GM21381 (cell line): ENCODE data around the gene OR4C45.
"Not testable (repeated sequence)": the region's sequence is repeated elsewhere in the genome, so short reads cannot be mapped to it uniquely, and the experiment has no call there.

Experiments
- ATAC-seq: cut with Tn5 transposase; IDR thresholded peaks from one replicate; pipeline ENCODE4 v1.9.1; 2021; ENCODE audit warnings: mild to moderate bottlenecking, moderate library complexity; ENCODE audit not compliant: unreplicated experiment

The OR4C45 gene

DNA sequence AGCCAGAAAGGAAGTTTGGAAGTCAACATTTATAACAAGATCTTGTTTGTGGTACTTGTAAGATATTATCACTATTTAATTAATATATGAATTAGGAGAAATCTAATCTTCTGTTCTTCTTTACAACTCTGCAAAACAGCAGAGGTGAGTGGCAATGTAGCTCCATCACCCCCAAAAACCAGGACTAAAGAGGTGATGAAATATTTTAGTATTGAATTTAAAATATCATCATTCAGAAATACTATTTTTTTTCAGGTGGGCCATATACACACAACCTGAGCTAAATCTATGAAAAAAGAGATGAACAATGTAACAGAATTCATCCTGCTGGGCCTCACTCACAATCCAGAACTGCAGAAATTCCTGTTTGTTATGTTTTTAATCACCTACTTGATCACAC lies at the start of gene OR4C45:
Gene OR4C45, plus strand, starts transcription at position 301 of the 400 bp plus-strand sequence.
- ATAC-seq: no peak

DNA sequence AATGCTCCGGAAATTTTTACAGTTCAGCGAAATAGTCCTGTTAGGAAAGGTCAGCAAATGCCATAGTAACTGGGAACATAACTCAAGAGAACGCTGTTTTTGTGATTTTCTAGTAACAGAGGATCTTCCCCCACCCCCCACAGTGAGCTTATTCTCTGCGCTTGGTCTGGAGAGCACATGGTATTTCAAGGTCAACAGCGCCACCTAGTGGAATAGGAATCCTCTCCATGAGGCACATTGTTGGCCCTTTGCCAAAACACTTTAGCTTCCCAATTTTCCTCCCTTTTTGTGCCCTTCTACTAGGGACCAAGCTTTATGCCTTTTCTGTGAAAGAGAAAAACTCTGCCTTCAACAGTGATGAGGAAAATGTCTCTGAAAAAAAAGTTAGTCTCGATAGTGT lies 37.1 kb upstream of the OR4C45 start:
- ATAC-seq: no peak

DNA sequence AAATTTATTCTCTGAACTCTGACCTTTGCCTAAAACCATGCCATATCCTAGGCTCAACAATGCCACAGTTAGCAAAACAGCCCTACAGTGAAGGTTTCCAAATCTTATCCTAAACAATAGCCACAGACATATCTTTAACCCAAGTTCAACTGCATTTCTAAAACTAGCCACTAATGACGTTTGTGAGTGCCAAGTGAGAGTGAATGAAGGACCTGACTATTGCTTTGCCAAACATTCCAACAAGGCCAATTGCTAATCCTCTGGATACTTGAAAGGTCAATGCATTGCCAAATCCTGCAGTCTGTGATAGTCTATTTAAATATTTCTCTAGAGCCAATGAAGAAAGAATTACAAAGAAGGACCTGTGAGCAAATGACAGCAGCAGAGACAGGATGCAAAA lies 2.5 kb upstream of the OR4C45 start:
- ATAC-seq: no peak

DNA sequence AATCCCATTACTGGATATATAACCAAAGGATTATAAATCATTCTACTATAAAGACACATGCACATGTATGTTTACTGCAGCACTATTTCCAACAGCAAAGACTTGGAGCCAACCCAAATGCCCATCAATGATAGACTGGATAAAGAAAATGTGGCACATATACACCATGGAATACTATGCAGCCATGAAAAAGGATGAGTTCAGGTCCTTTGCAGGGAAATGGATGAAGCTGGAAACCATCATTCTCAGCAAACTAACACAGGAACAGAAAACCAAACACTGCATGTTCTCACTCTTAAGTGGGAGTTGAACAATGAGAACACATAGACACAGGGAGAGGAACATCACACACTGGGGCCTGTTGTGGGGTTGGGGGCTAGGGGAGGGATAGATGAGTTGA lies 3.6 kb downstream of the OR4C45 start:
- not testable (repeated sequence) for ATAC-seq

DNA sequence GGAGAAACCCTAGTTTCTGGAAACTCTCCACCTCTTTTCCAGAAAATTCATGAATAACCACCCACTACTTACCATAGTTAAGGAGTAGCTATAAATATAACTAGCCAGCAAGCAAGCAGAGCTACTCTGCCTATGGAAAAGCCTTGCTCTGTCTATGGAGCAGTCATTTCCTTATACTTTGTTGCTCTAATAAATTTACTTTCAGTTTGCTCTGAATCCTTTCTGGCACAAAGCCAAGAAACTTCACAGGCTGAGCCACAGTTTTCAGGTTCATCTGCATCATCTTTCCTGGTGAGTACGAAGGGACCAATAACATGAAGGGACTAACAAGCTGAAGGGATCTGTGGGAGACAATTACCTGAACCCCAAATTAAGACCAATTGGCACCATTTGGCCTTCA lies 4.6 kb downstream of the OR4C45 start:
- ATAC-seq: no peak

DNA sequence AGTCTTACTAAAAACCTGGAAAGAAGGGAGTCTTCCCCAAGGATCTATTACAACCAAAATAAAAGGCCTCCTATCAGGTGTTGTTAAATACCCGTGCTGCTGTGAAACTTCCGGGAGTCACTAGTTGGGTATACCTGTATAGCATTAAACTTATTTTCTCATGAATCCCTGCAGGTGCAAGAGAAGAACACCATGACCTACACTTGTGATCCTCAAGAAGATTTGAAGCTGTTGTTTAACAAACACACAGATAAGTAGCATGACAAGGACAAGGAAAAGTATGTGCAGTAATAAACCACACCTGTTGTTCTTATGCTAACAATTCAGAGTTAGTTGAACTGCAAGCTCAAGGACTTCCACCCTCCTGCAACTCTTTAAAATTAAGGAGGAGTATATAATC lies 12.0 kb downstream of the OR4C45 start:
- no peak for ATAC-seq

DNA sequence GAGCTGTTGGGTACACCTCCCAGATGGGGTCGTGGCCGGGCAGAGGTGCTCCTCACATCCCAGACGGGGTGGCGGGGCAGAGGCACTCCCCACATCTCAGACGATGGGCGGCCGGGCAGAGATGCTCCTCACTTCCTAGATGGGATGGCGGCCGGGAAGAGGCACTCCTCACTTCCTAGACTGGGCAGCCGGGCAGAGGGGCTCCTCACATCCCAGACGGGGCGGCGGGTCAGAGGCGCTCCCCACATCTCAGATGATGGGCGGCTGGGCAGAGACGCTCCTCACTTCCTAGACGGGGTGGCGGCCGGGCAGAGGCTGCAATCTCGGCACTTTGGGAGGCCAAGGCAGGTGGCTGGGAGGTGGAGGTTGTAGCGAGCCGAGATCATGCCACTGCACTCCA lies 30.4 kb downstream of the OR4C45 start:
- ATAC-seq: not testable (repeated sequence)

DNA sequence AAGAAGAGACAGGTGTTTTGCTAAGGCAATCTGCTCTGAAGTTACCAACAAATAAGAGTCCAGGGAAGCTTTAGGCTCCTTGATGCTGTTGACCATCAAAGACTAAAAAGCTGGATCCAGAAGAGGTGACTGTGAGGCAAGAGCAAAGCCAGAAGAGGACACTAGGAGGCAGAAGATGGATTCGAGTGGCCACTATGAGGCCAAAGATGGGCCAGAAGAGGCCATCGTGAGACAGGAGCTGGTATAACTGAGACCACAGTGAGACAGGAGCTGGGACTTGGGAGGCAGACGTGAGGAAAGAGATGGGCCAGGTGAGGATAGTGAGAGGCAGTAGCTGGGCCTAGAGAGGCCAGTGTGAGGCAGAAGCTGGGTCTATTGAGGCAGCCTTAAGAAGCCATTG lies 37.7 kb downstream of the OR4C45 start:
- ATAC-seq: no peak

DNA sequence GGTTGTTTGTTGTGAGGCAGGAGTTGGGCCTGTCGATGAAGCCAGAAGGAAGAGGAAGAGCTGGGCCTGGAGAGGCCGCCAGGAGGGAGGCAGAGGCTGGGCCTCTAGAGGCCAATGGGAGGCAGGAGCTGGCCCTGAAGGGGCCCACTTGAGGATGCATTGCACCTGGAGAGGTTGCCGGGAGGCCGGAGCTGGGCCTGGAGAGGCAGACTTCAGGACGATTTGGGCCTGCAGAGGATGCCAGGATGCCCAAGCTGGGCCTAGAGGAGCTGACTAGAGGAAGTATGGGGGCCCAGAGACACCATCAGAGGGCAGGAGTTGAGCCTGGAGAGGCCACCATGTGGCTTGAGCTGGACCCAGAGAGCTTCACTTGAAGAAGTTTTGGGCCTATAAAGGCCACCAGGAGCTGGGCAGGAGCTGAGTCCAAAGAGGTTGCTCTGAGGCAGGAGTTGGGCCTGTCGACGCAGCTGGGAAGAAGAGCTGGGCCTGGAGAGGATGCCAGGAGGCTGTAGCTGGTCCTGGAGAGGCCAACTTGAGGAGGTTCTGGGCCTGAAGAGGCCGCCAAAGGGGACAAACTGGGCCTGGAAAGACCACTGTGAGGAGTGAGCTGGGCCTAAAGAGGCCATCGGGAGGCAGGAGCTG lies 39.0 kb downstream of the OR4C45 start:
- ATAC-seq: no peak

DNA sequence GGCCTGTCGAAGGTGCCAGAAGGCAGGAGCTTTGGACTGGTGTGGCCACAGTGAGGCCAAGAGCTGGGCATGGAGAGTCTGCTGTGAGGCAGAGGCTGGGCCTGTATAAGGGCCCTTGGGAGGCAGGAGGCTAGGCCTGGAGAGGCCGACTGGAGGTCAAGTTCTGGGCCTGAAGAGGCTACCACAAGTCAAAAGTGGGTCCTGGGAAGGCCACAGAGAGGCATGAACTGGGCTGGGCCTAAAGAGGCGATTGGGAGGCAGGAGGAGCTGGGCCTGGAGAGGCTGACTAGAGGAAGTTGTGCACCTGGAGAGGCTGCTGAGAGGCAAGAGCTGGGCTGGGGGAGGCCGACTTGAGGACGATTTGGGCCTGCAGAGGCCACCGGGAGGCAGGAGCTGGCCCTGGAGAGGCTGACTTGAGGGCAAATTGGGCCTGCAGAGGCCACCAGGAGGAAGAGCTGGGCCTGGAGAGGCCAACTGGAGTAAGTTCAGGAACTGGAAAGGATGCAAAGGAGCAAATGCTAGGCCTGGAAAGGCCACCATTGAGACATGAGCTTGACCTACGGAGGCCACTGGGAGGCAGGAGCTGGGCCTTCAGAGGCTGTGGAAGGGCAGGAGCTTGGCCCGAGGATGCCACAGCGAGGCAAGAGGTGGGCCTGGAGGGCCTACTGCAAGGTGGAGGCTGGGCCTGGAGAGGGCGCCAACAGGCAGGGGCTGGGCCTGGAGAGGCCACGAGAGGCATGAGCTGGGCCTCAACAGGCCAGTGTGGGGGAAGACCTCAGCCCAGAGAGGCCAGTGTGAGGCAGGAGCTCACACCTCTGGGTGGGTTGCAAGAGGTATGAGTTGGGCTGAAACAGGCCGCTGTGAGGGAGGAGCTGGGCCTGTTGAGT lies 39.8 kb downstream of the OR4C45 start:
- ATAC-seq: no peak

DNA sequence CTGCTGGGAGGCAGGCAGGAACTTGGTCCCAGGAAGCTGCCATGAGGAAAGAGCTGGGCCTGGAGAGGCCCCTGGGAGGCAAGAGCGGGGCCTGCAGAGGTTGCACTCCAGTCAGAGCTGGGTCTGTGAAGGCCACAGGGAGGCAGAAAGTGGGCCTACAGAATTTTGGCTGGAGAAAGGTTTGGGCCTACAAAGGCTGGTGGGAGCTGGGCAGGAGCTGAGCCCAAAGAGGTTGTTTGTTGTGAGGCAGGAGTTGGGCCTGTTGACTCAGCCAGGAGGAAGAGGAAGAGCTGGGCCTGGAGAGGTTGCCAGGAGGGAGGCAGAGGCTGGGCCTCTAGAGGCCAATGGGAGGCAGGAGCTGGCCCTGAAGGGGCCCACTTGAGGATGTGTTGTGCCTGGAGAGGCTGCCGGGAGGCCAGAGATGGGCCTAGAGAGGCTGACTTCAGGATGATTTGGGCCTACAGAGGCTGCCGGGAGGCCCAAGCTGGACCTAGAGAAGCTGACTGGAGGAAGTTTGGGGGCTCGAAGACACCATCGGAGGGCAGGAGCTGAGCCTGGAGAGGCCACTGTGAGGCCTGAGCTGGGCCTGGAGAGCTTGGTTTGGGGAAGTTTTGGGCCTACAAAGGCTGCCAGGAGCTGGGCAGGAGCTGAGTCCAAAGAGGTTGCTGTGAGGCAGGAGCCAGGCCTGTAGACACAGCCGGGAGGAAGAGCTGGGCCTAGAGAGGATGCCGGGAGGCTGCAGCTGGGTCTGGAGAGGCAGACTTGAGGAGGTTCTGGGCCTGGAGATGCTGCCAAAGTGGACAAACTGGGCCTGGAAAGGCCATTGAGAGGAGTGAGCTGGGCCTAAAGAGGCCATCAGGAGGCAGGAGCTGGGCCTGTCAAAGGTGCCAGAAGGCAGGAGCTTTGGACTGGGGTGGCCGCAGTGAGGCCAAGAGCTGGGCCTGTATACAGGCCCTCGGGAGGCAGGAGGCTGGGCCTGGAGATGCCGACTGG lies 40.7 kb downstream of the OR4C45 start:
- ATAC-seq: no peak

DNA sequence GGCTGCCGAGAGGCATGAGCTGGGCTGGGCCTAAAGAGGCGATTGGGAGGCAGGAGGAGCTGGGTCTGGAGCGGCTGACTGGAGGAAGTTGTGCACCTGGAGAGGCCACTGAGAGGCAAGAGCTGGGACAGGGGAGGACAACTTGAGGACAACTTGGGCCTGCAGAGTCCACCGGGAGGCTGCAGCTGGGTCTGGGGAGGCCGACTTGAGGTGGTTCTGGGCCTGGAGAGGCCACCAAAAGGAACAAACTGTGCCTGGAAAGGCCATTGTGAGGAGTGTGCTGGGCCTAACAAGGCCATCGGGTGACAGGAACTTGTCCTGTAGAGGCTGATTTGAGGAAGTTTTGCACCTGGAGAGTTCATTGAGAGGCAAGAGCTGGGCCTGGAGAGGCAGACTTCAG lies 41.5 kb downstream of the OR4C45 start:
- no peak for ATAC-seq

DNA sequence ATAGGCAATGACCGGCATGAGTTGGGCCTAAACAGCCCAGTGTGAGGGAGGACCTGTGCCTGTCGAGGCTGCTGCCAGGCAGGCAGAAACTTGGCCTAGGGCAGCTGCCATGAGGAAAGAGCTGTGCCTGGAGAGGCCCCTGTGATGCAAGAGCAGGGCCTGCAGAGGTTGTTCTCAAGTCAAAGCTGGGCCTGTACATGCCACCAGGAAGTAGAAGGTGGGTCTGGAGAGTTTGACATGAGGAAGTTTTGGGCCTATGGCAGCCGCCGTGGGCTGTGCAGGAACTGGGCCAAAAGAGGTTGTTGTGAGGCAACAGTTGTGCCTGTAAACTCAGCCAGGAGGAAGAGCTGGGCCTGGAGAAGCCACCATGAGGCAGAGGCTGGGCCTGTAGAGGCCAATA lies 43.2 kb downstream of the OR4C45 start:
- ATAC-seq: no peak

DNA sequence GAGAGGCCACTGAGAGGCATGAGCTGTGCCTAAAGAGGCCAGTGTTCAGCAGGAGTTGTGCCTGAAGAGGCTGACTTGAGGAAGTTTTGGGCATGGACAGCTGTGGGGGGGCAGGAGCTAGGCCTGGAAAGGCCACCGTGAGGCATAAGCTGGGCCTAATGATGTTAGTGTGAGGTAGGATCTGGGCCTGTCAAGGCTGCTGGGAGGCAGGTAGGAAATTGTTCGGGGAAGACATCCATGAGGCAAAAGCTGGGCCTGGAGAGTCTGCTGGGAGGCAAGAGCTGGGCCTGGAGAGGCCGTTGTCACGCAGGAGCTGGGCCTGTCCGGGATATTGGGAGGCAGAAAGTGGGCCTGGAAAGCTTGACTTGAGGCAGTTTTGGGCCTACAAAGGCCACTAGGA lies 44.9 kb downstream of the OR4C45 start:
- no peak for ATAC-seq

DNA sequence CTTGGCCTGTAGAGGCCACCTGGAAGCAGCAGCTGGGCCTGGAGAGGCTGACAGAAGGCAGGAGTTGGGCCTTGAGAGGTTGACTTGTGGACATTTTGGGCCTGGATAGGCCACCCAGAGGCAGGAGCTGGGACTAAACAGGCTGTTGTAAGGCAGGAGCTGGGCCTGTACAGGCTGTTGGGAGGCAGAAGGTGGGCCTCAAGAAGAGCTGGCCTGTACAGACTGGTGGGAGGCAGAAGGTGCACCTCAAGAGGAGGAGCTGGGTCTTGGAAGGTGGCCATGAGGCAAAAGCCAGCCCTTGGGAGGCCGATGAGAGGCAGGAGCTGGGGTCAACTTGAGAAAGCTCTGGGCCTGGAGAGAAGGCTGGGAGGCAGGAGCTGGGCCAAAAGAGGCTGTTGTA lies 45.3 kb downstream of the OR4C45 start:
- ATAC-seq: no peak

DNA sequence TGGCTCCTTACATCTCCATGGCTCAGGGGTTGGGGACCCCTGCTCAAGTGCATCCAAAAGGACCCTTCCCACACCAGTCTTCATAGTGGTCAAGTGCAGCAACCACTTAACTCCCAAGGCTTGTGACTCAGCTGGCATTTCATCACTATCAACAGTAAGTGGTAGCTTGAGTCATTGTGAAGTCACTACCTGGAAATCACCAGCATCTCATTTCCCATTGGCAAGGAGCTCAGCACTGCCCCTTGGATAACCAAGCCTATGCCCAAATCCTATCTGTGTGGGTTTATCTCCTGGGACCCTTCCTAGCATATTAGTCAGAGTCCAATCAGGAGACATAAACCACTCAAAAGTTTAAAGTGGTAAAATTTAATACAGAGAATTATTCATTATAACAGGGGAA lies 46.3 kb downstream of the OR4C45 start:
- not testable (repeated sequence) for ATAC-seq

DNA sequence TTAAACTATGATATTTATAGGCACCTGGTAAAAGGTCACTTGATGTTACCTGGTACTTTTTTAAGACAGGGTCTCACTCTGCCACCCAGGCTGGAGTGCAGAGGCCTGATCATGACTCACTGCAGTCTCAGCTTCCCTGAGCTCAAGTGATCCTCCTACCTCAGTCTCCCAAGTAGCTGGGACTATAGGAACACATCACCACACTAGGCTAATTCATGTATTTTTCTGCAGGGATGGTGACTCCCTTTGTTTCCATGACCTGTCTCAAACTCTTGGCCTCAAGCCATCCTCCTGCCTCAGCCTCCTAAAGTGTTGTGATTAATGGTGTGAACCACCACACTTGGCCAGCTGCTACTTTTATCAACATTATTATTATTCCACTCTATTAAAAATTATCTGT lies 47.6 kb downstream of the OR4C45 start:
- no peak for ATAC-seq
